NCI-H2029 treated with DMSO at 0.1 percent for 48 hours (cell line): ENCODE results near the gene ABCC11.
A peak's percentile ranks its signal among the peaks of the same experiment; 100 is the strongest.
"Not testable (repeated sequence)": the region's sequence is repeated elsewhere in the genome, so short reads cannot be mapped to it uniquely, and the experiment has no call there.

Experiments used
- DNase-seq: peaks from one replicate; lab custom pipeline; 2025; lab: John Stamatoyannopoulos, UW

The ABCC11 gene

GRCh38 chr16:48201515-48202201 is 45.7 kb downstream of the ABCC11 start:
- no peak for DNase-seq

GRCh38 chr16:48197294-48197693 is 50.0 kb downstream of the ABCC11 start:
- peak; percentile 74 for DNase-seq

- DNase-seq, result peak; percentile 3
Observed at GRCh38 chr16:48194828-48195556, 52.3 kb downstream of the ABCC11 start.

DNA sequence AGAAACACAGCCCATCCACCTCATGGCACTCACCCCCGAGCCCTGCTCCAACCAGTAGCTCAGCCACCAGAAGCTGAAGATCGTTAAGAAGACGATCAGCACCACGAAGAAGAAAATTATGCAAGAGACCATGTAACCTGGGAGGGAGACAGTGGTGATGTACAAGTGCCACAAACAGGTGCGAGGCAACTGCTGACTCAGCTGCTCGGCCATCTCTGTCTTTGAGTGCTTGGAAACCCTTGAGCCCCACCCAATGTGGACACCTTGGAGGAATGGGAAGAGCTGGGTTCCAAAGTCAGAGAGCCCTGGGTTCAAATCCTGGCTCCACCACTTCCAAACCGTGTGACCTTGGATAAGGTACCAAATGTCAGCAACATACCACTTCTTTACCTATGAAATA is 53.5 kb downstream of the ABCC11 start:
- DNase-seq, result no peak

GRCh38 chr16:48188449-48189102 is 58.8 kb downstream of the ABCC11 start:
- no peak for DNase-seq

- no peak for DNase-seq
Observed at GRCh38 chr16:48187779-48188178, 59.6 kb downstream of the ABCC11 start.

DNA sequence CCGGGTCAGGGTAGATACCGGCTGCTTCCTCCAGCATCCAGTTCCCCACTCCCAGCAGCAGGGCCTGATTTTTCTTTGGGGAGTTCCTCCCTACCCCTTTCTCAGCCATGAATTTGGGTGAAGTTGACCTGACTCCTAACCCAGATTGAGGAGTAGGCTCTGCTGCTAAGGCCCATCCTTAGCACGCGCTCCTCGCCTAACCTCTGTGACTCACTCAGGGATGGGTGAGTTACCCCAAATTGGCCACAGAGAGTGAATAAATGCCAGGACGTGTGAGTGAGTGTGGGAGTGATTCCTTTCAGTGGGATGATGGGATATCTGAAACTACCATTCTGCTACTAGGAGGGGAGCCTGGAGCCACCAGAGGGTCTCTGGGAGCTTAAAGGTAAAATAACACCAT is 62.7 kb downstream of the ABCC11 start:
- DNase-seq, result no peak

- DNase-seq, result peak; percentile 17
Observed at GRCh38 chr16:48182979-48183537, 64.3 kb downstream of the ABCC11 start.

DNA sequence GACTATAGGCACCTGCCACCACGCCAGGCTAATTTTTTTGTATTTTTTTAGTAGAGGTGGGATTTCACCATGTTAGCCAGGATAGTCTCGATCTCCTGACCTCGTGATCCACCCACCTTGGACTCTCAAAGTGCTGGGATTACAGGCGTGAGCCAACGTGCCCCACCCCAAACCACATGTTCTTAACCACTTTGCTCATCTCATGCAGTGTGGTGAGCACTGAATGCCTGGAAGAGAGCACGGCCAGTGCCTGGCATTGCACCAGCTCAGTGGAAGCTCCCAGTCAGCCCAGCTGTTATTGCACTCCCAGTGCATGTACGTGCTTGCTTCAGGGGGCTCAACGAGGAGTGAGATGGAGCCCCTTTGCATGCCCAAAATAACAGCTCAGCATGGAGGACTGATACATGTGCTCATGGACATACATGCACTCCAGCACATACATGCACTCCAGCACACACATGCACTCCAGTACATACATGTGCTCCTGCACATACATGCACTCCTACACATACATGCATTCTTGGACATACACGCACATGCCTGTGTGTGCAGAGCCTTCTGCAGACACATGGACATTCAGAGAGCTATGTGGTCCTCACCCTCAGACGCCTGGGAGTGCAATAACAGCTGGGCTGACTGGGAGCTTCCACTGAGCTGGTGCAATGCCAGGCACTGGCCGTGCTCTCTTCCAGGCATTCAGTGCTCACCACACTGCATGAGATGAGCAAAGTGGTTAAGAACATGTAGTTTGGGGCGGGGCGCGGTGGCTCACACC is 65.4 kb downstream of the ABCC11 start:
- DNase-seq, result not testable (repeated sequence)

DNA sequence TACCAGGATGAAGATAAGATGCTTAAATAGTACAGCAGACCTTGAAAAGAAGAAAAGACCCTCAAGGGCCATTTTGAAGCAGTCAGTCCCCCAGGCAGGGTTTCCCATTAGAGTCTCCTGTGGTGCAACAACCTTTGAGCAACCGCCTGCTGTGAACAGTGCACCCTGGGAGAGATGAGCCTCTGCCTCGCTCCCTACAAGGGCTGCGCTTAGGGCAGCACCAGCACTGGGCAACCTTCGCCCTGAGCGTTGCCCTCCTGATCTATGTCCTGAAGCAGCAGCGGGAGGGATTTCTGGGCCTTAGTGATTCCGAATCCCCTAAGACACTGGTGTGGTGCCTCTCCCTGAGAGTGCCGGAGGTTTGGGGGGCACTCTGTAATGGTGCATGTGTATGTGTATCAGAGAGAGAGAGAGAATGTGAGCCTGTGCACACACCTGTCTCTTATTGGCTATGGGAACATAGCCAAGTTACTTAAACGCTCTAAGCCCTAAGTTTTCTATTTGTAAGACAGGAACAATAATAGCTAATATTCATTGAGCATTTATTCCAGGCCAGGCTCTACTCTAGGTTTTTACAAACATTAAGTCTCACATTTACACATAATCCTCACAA is 66.4 kb downstream of the ABCC11 start:
- no peak for DNase-seq

DNA sequence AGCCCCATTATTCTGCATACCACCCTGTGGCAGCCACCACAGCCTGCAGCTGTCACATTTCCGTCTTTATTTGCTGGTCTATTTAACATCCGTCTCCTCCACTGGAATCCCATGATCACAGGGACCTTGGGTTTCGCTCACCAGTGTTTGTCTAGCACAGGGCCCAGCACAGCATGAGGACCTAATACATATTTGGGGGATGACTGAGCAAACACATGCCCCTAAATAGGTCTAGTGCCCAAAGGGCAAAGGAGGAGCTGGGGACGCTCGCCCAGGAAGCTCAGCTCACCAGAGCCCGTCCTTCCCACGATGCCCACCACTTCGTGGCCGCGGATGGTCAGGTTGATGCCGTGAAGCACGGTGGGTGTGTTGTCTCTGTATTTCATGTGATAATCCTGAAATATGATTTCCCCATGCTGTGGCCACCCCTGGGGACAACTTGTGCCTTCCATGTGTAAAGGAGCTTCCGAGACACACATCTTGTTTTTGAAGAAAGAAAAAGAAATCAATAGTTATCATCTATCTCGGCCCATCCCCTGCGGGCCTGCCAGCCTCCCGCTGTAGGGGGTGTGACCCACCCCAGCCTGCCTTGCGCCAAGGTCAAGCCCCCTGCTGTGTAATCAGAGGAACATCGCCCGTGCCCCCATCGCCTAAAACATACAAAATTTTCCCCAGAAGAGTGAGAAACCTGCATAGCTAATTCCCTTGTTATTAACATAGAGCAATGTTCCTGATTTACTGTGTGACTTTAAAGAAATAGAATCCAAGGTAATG is 70.5 kb downstream of the ABCC11 start:
- DNase-seq, result no peak

- DNase-seq, result no peak
Observed at GRCh38 chr16:48173889-48174288, 73.5 kb downstream of the ABCC11 start.

- no peak for DNase-seq
Observed at GRCh38 chr16:48172682-48173081, 74.7 kb downstream of the ABCC11 start.

DNA sequence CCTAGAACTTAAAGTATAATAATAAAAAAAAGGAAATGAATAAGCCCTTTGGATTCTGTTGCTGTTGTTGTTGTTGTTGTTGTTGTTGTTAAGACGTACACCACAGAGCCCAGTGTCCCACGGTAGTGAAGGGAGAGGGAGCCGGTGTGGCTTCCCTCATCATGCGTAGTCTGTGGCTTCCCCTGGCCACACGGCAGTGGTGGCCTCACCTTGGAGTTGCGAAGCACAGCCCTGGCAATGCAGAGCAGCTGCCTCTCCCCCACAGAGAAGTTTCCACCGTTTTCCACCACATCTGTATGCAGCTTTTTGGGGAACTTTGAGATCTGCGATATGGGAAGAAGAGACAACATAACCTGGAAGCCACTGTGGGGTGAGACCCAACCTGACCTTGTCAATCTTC is 77.4 kb downstream of the ABCC11 start:
- DNase-seq, result no peak

GRCh38 chr16:48168075-48168474 is 79.3 kb downstream of the ABCC11 start:
- DNase-seq, result no peak

DNA sequence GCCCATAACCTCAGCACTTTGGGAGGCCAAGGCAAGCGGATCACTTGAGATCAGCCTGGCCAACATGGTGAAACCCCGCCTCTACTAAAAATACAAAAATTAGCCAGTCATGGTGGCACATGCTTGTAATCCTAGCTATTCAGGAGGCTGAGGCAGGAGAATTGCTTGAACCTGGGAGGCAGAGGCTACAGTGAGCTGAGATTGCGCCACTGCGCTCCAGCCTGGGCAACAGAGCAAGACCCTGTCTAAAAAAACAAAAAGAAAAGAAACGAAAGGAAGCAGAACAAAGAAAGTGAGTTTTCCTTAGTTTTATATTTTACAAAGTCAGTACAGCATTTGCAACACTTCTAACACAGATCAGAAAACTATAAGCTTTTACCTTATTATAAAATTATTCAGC is 80.7 kb downstream of the ABCC11 start:
- DNase-seq, result not testable (repeated sequence)

GRCh38 chr16:48165961-48166578 is 81.3 kb downstream of the ABCC11 start:
- peak; percentile 9 for DNase-seq

- peak; percentile 2 for DNase-seq
Observed at GRCh38 chr16:48164907-48165715, 82.2 kb downstream of the ABCC11 start.

DNA sequence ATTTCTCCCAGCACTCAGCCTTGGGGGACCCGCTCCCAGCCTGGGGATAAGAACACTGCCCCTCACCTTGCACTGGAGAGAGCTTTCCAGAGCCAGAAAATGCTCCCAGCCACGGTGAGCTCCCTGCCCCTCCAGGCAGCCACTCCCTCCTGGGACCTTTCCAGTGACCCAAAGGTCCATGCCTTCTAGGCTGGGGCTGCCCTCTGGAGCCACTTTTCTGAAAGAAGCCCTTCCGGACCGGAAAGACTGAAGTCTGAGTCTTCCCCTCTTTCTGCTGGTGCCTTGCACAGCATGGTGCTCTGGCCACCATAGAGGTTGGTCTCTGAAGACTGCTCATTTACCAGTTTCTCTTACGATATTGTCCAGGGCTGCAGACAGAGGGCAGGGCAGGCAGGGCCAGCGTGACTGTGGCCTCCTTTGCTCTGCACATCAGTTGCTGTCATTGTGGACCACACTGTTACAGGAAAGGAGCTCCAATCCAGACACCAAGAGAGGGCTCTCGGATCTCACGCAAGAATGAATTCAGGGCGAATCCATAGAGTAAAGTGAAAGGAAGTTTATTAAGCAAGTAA is 84.4 kb downstream of the ABCC11 start:
- DNase-seq, result no peak
